ENCODE measurements around the gene ITGB3. TPM values are rescaled to one million over a fixed set of nuclear protein-coding genes. Genes with fewer than 3 reads are reported as not detected.

Gene ITGB3
- total RNA-seq, 5 donors from 2014 or later (not counting 1 experiment from before 2014, with no cell fraction given), result 0.22 to 3.8 (median 0.26) TPM

GRCh38 chr17:47239619-47239966 lies 14.0 kb upstream of the ITGB3 start:
- Mint-ChIP-seq H3K36me3 (no peaks in the 10 kb centered on the region), H3K4me1 (peaks cover 0 to 14% (median 8%) of the 10 kb centered on the region in 3 donors), H3K4me3 (no peak overlapping the region), H3K9me3 (no peaks in the 10 kb centered on the region), H3K27ac (no peak overlapping the region), H3K27me3 (peaks cover 7 to 11% of the 10 kb centered on the region in 2 donors)
- peaks cover 0 to 3% of the 10 kb centered on the region in 2 experiments for H3K4me1 ChIP-seq (ENCODE audit: control insufficient read depth in 1 of 2, extremely low read depth in 1 of 2, insufficient read depth in 2 of 2, low read length in 2 of 2)
- H3K36me3 ChIP-seq (ENCODE audit: control insufficient read depth in 2 of 2, extremely low read depth in 1 of 2, insufficient read depth in 1 of 2, low read length in 1 of 2), result no peaks in the 10 kb centered on the region
- POLR2A ChIA-PET, result no interaction called here
- H3K9me3 ChIP-seq, result no peaks in the 10 kb centered on the region
- WGBS (ENCODE audit: insufficient coverage), result 91% methylated on average over 5 of the region's 7 CpGs
- H3K27ac ChIP-seq (ENCODE audit: low read length), result no peak overlapping the region
- CTCF ChIA-PET, result no interaction called here
- H3K27me3 ChIP-seq (replicated peaks in 1 of 2; ENCODE audit: control insufficient read depth in 2 of 2, extremely low read depth in 1 of 2, insufficient read depth in 2 of 2, low read length in 1 of 2), result peaks cover 0 to 11% of the 10 kb centered on the region in 2 experiments
- no peak overlapping the region for H3K4me3 ChIP-seq (ENCODE audit: control insufficient read depth in 1 of 2, extremely low read depth in 1 of 2, low read length in 1 of 2)
- DNase-seq (no peak), ATAC-seq (replicated peaks in 1 of 4) (no peak)

GRCh38 chr17:47239967-47240651 lies 13.5 kb upstream of the ITGB3 start:
- no peak overlapping the region for H3K27ac ChIP-seq (ENCODE audit: low read length)
- Mint-ChIP-seq H3K27ac (no peak overlapping the region), H3K9me3 (no peaks in the 10 kb centered on the region), H3K36me3 (no peaks in the 10 kb centered on the region), H3K27me3 (peaks cover 10 to 11% of the 10 kb centered on the region in 2 donors), H3K4me3 (no peak overlapping the region), H3K4me1 (peaks cover 0 to 14% (median 8%) of the 10 kb centered on the region in 3 donors)
- CTCF ChIA-PET, result interaction anchor here in 1 of 2 donors (0.6 to 0.7 kb wide), 2 partner anchors 120 to 256 kb away, joined by 3 to 4 read pairs; no protein-coding TSS in a partner anchor
- POLR2A ChIA-PET, result no interaction called here
- no peak for DNase-seq
- H3K9me3 ChIP-seq, result no peaks in the 10 kb centered on the region
- peaks cover 0 to 3% of the 10 kb centered on the region in 2 experiments for H3K4me1 ChIP-seq (ENCODE audit: control insufficient read depth in 1 of 2, extremely low read depth in 1 of 2, insufficient read depth in 2 of 2, low read length in 2 of 2)
- H3K36me3 ChIP-seq (ENCODE audit: control insufficient read depth in 2 of 2, extremely low read depth in 1 of 2, insufficient read depth in 1 of 2, low read length in 1 of 2), result no peaks in the 10 kb centered on the region
- 100% methylated on average over 1 of the region's 3 CpGs for WGBS (ENCODE audit: insufficient coverage)
- no peak overlapping the region for H3K4me3 ChIP-seq (ENCODE audit: control insufficient read depth in 1 of 2, extremely low read depth in 1 of 2, low read length in 1 of 2)
- peaks cover 0 to 11% of the 10 kb centered on the region in 2 experiments for H3K27me3 ChIP-seq (replicated peaks in 1 of 2; ENCODE audit: control insufficient read depth in 2 of 2, extremely low read depth in 1 of 2, insufficient read depth in 2 of 2, low read length in 1 of 2)
- no peak for ATAC-seq (replicated peaks in 1 of 4)

- DNase-seq (no peak), ATAC-seq (replicated peaks in 1 of 4) (no peak)
- no peaks in the 10 kb centered on the region for H3K36me3 ChIP-seq (ENCODE audit: control insufficient read depth in 2 of 2, extremely low read depth in 1 of 2, insufficient read depth in 1 of 2, low read length in 1 of 2)
- Mint-ChIP-seq H3K27me3 (peaks cover 14 to 17% of the 10 kb centered on the region in 2 donors), H3K9me3 (no peaks in the 10 kb centered on the region), H3K4me1 (peaks cover 0 to 14% (median 8%) of the 10 kb centered on the region in 3 donors), H3K27ac (no peak overlapping the region), H3K36me3 (no peaks in the 10 kb centered on the region), H3K4me3 (no peak overlapping the region)
- ChIA-PET CTCF (interaction anchor here in 1 of 2 donors (0.7 kb wide), 1 partner anchor 120 kb away, joined by 3 read pairs; no protein-coding TSS in a partner anchor), POLR2A (no interaction called here)
- 83% methylated on average over 2 of the region's 3 CpGs for WGBS (ENCODE audit: insufficient coverage)
- H3K9me3 ChIP-seq, result no peaks in the 10 kb centered on the region
- H3K27me3 ChIP-seq (replicated peaks in 1 of 2; ENCODE audit: control insufficient read depth in 2 of 2, extremely low read depth in 1 of 2, insufficient read depth in 2 of 2, low read length in 1 of 2), result peaks cover 0 to 11% of the 10 kb centered on the region in 2 experiments
- peaks cover 0 to 3% of the 10 kb centered on the region in 2 experiments for H3K4me1 ChIP-seq (ENCODE audit: control insufficient read depth in 1 of 2, extremely low read depth in 1 of 2, insufficient read depth in 2 of 2, low read length in 2 of 2)
- H3K4me3 ChIP-seq (ENCODE audit: control insufficient read depth in 1 of 2, extremely low read depth in 1 of 2, low read length in 1 of 2), result no peak overlapping the region
- H3K27ac ChIP-seq (ENCODE audit: low read length), result no peak overlapping the region
These were observed 12.8 kb upstream of the ITGB3 start for GRCh38 chr17:47240806-47241205.

- no peak overlapping the region for H3K27ac ChIP-seq (ENCODE audit: low read length)
- no peak overlapping the region for H3K4me3 ChIP-seq (ENCODE audit: control insufficient read depth in 1 of 2, extremely low read depth in 1 of 2, low read length in 1 of 2)
- H3K4me1 ChIP-seq (ENCODE audit: control insufficient read depth in 1 of 2, extremely low read depth in 1 of 2, insufficient read depth in 2 of 2, low read length in 2 of 2), result peaks cover 0 to 3% of the 10 kb centered on the region in 2 experiments
- Mint-ChIP-seq H3K36me3 (no peaks in the 10 kb centered on the region), H3K4me1 (peaks cover 0 to 14% (median 8%) of the 10 kb centered on the region in 3 donors), H3K27ac (no peak overlapping the region), H3K4me3 (no peak overlapping the region), H3K27me3 (peaks cover 19 to 22% of the 10 kb centered on the region in 2 donors), H3K9me3 (no peaks in the 10 kb centered on the region)
- H3K36me3 ChIP-seq (ENCODE audit: control insufficient read depth in 2 of 2, extremely low read depth in 1 of 2, insufficient read depth in 1 of 2, low read length in 1 of 2), result no peaks in the 10 kb centered on the region
- ATAC-seq (replicated peaks in 1 of 4), result no peak
- DNase-seq, result no peak
- no peaks in the 10 kb centered on the region for H3K9me3 ChIP-seq
- ChIA-PET POLR2A (no interaction called here), CTCF (no interaction called here)
- WGBS (ENCODE audit: insufficient coverage), result 90% methylated on average over 2 of the region's 2 CpGs
- peaks cover 0 to 11% of the 10 kb centered on the region in 2 experiments for H3K27me3 ChIP-seq (replicated peaks in 1 of 2; ENCODE audit: control insufficient read depth in 2 of 2, extremely low read depth in 1 of 2, insufficient read depth in 2 of 2, low read length in 1 of 2)
These were observed 11.0 kb upstream of the ITGB3 start for GRCh38 chr17:47242648-47243047.

- no peak overlapping the region for H3K27ac Mint-ChIP-seq
- WGBS (ENCODE audit: insufficient coverage), result 81% methylated on average over 5 of the region's 9 CpGs
- Histone ChIP-seq H3K9me3 (no peaks in the 10 kb centered on the region), H3K27ac (ENCODE audit: low read length) (no peak overlapping the region), H3K4me3 (ENCODE audit: control insufficient read depth in 1 of 2, extremely low read depth in 1 of 2, low read length in 1 of 2) (no peak overlapping the region), H3K4me1 (ENCODE audit: control insufficient read depth in 1 of 2, extremely low read depth in 1 of 2, insufficient read depth in 2 of 2, low read length in 2 of 2) (peaks cover 0 to 3% of the 10 kb centered on the region in 2 experiments), H3K27me3 (replicated peaks in 1 of 2; ENCODE audit: control insufficient read depth in 2 of 2, extremely low read depth in 1 of 2, insufficient read depth in 2 of 2, low read length in 1 of 2) (peaks cover 0 to 8% of the 10 kb centered on the region in 2 experiments), H3K36me3 (ENCODE audit: control insufficient read depth in 2 of 2, extremely low read depth in 1 of 2, insufficient read depth in 1 of 2, low read length in 1 of 2) (no peaks in the 10 kb centered on the region)
- H3K27me3 Mint-ChIP-seq, result peaks cover 19 to 22% of the 10 kb centered on the region in 2 donors
- no peak for ATAC-seq (replicated peaks in 1 of 4)
- CTCF ChIA-PET, result no interaction called here
- POLR2A ChIA-PET, result no interaction called here
- no peak overlapping the region for H3K4me3 Mint-ChIP-seq
- no peak for DNase-seq
- peaks cover 0 to 14% (median 8%) of the 10 kb centered on the region in 3 donors for H3K4me1 Mint-ChIP-seq
- no peaks in the 10 kb centered on the region for H3K36me3 Mint-ChIP-seq
- no peaks in the 10 kb centered on the region for H3K9me3 Mint-ChIP-seq
These were observed 9.7 kb upstream of the ITGB3 start for GRCh38 chr17:47243737-47244598.

- no peaks in the 10 kb centered on the region for H3K9me3 Mint-ChIP-seq
- ChIA-PET POLR2A (no interaction called here), CTCF (no interaction called here)
- peaks cover 0 to 10% (median 5%) of the 10 kb centered on the region in 3 donors for H3K4me1 Mint-ChIP-seq
- Histone ChIP-seq H3K4me1 (ENCODE audit: control insufficient read depth in 1 of 2, extremely low read depth in 1 of 2, insufficient read depth in 2 of 2, low read length in 2 of 2) (peaks cover 0 to 3% of the 10 kb centered on the region in 2 experiments), H3K36me3 (ENCODE audit: control insufficient read depth in 2 of 2, extremely low read depth in 1 of 2, insufficient read depth in 1 of 2, low read length in 1 of 2) (no peaks in the 10 kb centered on the region), H3K4me3 (ENCODE audit: control insufficient read depth in 1 of 2, extremely low read depth in 1 of 2, low read length in 1 of 2) (no peak overlapping the region), H3K9me3 (no peaks in the 10 kb centered on the region), H3K27me3 (replicated peaks in 1 of 2; ENCODE audit: control insufficient read depth in 2 of 2, extremely low read depth in 1 of 2, insufficient read depth in 2 of 2, low read length in 1 of 2) (peaks cover 0 to 8% of the 10 kb centered on the region in 2 experiments), H3K27ac (ENCODE audit: low read length) (no peak overlapping the region)
- peaks cover 19 to 22% of the 10 kb centered on the region in 2 donors for H3K27me3 Mint-ChIP-seq
- no peaks in the 10 kb centered on the region for H3K36me3 Mint-ChIP-seq
- WGBS (ENCODE audit: insufficient coverage), result no CpG with 5 or more reads among the region's 2 CpGs
- DNase-seq (no peak), ATAC-seq (replicated peaks in 1 of 4) (no peak)
- H3K27ac Mint-ChIP-seq, result no peak overlapping the region
- H3K4me3 Mint-ChIP-seq, result no peak overlapping the region
These were observed 8.9 kb upstream of the ITGB3 start for GRCh38 chr17:47244697-47245096.
